Dedifferentiated amniotic fluid mesenchymal stem cell (primary cell): Measurements from ENCODE around the gene DLG1.

Experiments used
- DNase-seq: peaks from one replicate; pipeline ENCODE4 v3.0.0-alpha.2; 2016; ENCODE audit errors: extremely low spot score

DLG1 gene

DNA sequence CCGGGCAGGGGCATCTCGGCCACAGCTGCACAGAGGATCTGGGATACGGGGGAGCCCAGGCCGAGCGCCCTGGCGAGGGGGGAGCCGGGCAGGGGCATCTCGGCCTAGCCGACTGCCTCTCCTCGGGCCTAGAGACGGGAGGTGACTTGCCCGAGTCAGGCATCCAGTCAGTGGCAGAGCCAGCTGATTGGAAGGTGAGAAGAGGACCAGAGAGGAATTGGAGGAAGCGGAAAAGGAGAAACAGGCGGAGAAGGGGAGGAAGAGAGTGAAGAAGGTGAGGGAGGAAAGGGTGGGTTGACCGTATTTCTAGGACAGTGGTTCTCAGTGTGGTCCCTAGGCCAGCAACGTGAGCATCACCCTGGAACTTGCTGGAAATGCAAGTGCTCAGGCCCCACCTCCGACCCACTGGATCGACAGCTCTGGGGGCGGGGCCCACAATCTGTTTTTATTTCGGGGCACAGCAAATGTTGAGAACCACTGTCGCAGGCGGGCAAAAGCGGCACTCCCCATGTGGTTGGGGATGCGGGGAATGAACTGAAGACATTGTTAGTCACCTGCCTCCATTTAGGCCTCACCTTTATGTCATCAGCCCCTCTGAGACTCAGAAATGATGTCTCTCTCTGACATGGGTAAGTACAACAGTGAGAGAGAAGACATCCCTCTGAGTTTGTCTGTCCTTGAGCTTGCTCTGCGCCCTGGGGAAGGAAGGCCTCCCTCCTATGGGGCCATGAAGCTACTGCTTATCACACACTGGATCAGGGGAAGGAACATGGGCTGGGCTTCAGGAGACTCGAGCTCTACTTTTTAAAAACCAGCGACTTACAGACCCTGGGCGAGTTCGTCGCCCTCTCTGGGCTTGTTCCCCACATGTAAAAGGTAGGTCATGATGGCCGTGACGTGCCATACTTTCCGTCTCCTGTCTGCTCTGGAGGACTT, 267.8 kb downstream of the DLG1 start:
- no peak for DNase-seq

DNA sequence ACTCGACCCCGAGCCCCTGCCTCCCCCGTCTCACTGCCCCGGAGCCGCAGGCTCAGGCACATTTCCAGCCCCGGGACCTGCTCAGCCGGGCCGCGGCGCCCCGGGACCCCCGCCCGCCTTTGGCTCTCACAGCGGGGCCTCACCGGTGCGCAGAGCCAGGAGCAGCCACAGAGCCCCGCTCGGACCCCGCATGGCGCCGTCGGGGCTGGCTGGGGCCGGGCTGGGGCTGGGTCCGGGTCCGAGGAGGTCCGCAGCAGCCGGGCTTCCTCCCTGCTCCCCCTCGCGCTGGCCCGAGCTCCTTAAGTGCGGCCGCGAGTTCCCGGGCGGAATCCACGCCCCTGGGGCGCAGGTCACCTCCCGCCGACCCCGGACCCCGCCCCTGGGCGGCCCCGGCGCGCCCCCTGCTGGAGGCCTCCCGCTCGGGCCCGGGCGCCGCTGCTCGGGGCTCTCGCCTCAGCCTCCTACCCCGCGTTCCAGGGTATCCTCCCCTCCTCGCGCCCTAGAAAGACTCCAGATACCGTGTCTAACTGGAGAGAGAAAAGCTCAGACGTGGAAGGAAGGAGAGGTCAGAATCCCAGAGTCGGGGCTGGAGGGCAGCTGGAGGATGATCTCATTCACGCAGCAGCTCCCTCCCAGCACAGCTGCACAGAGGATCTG, 268.8 kb downstream of the DLG1 start, which contains the start of gene MELTF:
Gene MELTF (minus strand): TSS at position 307 of the 657 bp plus-strand sequence. CDS start 115 bp downstream, at position 192.
- DNase-seq = no peak

- DNase-seq = no peak
Observed at GRCh38 chr3:197028728-197029510, 269.5 kb downstream of the DLG1 start.

DNA sequence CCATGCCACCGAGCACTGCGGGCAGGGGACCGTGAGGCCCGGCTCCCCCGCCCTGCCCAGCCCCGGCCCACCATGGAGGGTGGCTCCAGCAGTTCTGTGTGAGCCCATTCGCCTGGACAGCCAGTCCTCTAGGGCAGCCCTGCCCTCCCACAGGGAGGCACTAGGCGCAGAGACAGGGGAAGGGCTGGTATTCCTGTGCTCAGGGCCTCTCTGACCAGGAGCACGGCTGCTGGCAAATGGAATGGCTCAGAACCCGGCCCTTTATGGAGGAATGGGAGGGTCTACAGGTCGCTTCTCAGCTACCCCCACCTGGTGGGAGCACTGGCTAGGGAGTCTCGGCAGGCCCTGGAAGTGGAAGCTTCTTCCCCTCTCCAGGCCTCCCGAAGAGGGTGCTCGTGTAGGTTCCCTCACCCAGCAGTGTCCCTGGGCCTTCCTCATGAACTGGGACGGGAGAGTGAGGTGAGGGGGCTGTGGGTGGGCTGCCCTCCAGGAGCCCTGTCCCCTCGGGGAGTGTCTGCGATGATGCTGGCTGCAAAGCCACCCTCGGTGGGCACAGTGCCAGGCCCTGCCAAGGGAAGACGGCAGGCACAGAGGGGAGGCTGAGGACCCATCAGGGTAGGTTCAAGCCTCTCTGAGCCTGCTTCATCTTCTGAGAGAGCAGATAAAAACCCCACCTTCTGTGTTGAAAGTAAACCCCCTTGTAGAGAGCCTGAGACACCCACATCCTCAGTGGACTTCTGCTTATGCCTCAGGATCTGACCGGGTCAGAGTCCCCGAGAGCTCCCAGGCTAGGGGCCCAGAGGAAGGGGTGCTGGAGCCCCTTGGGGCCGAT, 270.3 kb downstream of the DLG1 start:
- DNase-seq = no peak

- DNase-seq = no peak
Observed at GRCh38 chr3:197027151-197027895, 271.1 kb downstream of the DLG1 start.

DNA sequence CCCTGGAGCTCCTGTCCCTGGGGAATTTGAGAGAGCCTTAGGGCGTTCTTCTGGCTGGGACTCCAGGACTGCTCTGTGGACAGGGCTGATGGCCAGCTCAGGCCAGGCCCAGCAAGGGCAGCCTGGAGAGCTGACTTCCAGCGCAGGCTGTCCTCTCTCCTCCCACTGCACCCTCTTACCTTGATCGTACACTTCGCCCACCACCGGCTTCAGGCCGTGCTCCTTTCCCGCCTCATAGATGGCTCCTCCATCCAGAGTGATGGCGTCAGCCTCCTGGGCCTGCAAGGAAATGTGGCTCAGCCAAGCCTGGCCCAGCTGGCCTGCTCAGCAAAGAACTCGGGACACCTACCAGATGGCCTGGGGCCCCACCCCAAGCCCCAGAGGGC, 271.9 kb downstream of the DLG1 start:
- no peak for DNase-seq

DNA sequence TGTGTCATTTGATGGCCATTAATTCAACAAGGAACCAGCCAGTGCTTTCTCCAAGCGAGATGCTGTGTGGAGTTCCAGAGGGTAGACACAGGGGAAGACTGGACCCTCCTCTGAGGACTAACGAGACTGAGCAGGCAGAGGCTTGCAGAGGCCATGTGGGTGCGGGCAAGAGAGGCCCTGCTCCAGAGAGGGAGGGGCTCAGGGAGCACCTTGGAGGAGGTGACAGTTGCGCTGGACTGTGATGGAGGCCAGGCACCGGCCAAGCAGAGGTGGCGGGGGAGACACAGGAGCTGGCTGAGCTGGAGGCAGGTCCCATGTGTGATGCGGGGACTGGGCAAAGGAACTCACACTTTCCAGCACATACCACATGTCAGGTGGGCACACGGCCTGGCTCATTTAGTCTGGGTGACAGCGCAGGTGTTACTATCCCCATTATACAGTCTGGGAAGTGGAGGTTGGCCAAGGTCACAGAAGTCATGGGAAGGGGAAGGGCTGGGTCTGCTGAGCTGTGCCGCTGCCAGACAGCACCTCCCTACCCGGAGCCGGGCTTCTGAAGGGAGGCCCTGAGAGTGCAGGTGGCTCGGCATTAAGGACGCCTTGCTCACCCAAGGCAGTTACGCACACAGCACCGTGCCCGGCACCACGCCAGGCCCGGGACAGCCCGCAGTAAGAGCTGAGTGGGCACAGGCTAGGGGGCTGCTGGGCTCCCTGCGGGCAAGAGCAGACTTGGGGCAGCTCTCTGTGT, 272.5 kb downstream of the DLG1 start:
- no peak for DNase-seq

- no peak for DNase-seq
Observed at GRCh38 chr3:197024881-197025735, 273.3 kb downstream of the DLG1 start.

DNA sequence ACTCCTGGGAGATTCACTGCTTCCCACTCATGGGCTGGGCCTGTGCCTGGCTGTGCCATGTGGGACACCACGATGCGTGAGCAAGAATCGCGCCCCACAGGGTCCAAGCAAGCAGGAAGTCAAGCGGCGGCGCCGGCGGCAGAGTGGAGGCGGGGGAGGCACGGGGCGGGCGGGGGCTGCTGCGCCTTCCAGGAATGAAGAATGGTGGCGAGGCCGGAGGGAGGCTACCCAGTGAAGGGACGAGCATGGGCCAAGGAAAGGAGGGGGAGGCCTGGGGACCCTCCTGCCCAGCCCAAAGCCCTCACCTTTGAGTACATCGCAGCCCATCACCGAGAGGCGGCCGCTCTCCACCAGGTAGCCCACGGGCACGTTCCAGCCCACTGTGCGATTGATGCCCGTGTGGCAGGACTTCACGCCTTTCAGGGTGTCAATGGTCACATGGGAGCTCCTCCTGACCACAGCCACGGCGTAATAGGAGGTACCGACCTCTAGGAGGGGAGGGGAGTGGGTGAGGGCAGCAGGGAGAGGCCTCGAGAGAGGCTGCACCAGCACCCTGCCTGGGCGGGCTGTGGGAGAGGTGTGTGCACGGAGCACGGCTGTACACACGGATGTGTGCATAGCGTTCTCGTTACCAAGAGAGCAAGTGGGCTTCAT, 274.3 kb downstream of the DLG1 start:
- DNase-seq = no peak

- no peak for DNase-seq
Observed at GRCh38 chr3:197023241-197023997, 275.0 kb downstream of the DLG1 start.

DNA sequence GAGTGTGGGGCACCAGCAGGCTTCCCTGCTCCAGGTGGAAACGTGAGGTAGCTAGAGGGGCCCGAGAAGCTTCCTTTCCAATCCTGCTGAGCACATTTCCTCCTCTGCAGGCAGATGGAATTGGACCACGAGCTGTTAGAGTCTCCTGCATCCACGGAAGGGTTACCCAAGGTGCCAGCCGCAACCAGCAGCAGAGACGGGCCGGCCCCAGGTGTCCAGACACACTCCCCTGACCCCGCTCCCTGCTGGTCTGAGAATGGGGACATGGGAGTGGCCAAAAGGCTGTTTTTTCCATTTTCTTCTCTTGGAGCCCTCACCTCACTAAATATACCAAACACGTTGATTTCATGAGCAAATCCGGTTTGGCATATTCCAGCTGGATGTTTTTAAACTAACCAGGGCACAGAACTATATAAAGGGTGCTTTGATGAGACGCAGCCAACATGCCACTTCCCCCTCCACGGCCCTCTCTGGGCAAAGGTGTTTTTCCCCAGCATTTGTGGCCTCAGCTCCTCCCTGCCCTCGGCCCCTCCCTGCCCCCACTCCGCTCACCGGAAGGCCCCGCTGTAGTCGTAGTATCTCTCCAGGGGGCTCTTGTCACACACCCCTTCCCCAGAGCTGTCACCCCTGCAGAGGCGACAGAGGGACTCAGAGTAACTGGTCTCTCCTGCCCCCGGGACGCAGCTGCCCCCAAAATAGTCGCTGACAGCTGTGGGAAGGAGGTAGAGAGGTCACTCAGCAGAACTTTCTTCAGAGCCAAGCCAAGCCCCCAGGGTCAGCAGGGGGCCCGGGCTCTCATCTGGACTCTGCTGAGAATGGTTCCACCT, 275.8 kb downstream of the DLG1 start:
- DNase-seq = no peak

- DNase-seq = no peak
Observed at GRCh38 chr3:197021729-197022404, 276.5 kb downstream of the DLG1 start.

DNA sequence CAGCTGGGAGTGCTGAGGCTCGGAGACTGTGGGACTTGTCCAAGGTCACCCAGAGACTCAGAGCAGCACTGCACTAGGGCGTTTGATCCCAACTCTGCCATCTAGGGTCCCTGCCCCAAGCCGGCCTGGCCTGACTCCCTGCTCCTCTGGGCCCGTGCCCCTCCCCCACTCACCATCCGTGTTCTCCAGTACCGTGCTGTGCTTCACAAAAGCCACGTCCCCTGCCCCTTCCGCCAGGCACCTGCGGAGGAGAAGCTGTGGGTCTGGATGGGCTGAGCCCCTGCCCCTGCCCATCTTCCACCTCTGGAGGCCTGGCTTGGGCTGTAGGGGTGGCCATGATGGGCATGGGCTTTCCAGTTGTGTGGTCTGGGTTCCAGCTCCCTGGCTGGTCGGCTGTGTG, 277.2 kb downstream of the DLG1 start:
- no peak for DNase-seq

- no peak for DNase-seq
Observed at GRCh38 chr3:197019535-197019934, 278.9 kb downstream of the DLG1 start.

DNA sequence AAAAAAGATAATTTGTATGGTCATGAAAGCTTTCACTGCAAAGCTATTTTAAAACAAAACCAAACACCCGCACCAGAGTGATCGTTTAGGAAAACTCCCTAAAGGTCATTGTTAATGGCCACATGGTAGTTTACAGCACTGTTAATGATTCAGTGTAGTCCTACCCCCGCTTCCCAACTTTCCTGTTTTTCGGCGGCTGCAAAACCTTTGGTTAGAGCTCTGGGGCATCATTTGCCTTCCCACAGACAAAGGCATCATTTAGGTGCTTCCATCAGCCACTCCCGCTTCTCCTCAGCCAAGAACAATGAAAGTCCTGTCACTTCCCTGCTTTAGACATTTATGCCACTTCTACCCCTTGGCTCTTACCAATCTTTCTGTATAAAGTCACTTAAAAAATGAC, 279.4 kb downstream of the DLG1 start:
- DNase-seq = no peak

DNA sequence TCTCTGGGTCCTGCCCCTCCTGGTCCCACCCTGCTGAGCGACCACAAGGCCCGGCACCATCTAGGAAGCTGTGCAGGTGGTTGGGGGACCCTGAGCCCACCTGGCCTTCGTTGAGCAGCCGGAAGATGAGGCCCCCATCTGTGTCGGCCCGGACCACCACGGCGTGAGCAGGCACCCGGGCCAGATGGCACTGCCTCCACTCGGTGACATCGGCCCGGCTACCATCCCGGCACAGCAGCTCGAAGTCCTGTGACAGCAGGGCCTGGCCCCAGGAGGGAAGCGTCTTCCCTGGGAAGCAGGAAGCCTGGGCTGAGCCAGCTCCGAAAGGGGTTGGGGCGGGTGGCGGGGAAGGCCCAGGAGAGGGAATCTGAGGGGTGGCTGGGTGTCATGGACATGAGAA, 281.4 kb downstream of the DLG1 start:
- no peak for DNase-seq
